GF-D8 (cell line): ENCODE data around the gene LRP4.

Experiments used
- DNase-seq: peaks from one replicate; lab custom pipeline; 2025; lab: John Stamatoyannopoulos, UW

The LRP4 gene

DNA sequence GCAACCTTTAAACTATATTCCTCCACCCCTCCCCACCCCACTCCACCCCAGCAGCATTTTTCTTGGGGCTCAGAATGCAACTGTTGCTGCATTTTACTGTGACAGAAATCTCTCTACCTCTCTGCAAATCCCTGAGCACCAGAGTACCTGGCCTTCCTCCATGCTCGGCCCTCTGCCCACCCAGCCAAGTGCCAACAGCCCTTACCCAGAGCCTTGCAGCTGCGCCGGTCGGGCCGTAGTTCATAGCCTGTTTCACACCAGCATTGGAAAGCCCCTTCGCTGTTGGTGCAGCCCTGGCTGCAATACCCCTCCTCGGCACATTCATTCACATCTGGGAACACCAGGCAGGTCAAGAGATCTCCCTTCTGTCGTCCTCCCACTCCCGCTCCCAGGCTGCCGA lies 23.4 kb downstream of the LRP4 start:
- no peak for DNase-seq

GRCh38 chr11:46894506-46894905 lies 23.8 kb downstream of the LRP4 start:
- DNase-seq, result no peak

DNA sequence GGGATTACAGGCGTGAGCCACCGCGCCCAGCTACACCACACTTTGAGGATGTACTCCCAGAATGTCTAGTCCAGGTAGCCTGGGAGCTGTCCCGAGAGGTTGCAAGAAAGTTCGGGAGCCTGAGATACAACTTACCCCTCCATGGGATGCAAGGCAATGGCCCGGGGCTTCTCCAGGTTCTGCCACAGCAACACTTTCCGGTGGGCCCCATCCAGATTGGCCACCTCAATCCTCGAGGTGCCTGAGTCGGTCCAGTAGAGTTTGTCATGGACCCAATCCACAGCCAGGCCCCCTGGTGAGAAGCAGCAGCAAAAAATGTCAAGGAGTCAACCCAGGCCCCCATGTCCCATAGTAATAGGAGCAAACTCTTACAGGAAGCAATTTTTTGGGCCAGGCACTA lies 25.5 kb downstream of the LRP4 start:
- DNase-seq, result no peak

- no peak for DNase-seq
Measured at GRCh38 chr11:46892109-46892508, 26.2 kb downstream of the LRP4 start.

- DNase-seq, result no peak
Measured at GRCh38 chr11:46890665-46891064, 27.7 kb downstream of the LRP4 start.

DNA sequence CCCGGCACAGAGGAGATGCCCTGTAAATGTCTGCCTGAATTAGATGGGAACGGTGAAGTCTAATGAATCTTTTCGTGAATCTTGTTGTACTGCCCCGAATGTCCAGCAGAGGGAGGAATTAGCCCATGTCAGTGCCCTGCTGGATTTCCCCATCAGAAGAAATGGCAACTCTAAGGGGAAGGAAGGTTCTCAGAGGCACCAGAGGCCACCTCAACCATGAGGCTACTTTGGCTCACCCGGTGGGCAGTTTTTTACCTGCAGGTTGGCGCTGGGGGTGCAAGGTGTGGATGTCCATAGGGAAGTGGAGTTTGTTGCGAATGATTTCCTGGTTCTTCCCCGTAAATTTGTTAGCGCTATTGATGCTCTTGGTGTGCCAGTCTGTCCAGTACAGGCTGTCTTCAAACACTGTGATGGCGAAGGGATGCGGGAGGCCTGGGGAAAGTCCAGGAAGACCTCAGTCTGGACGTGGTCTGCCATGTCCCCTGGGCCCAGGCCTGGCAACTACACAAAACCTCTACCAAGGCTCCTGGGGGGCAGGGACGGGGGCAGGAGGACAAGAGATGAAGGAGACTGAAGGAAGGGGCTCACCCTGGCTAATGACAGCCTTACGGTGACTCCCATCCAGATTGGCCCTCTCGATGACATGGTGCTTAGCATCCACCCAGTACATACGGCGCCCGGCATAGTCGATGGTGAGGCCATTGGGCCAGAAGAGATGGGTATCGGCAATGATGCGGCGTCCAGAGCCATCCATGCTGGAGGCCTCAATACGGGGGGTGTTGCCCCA lies 28.5 kb downstream of the LRP4 start:
- peak; percentile 11 for DNase-seq

GRCh38 chr11:46889251-46889650 lies 29.1 kb downstream of the LRP4 start:
- no peak for DNase-seq

DNA sequence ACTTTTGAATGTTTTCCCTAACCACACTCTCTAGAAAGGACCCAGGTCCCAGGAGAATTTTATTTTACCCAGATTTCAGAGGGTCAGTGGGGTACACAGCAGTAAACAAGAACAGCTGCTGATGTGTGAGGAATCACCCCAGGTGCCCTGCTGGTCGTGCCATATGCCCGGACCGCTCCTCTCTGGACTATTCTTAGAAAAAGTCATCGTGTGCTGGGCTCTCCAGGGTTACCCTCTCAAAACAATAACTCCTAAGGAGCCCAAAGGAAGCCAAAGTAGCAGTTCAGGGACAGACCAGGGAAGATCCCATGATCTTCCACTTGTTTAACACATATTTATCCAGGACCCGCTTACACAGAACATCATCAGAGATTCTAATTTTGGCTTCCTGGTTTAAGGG lies 29.7 kb downstream of the LRP4 start:
- no peak for DNase-seq

GRCh38 chr11:46886211-46886610 lies 32.1 kb downstream of the LRP4 start:
- no peak for DNase-seq

DNA sequence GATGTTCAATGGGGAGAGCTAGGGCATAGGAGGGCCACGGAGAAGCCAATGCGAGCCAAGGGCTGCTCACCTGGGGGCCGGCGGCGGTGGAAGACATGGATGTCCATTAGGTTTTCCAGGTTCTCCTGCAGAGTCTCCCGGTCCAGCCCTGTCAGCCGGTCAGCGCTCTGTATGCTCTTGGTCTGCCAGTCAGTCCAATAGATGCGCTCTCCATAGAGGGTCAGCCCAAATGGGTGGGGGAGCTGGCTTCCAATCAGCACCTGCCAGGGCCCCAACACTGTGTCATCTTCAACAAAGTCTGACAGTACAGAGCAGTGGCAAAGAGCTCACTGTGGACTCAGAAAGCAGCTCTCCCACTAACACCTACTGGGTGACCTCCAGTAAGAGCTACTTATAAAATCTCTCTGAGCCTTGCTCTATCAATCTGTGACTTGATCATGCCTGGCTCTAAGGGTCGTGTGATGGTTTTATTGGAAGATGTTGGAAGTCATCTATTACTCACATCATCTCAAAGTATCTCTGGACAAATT lies 39.2 kb downstream of the LRP4 start:
- no peak for DNase-seq

DNA sequence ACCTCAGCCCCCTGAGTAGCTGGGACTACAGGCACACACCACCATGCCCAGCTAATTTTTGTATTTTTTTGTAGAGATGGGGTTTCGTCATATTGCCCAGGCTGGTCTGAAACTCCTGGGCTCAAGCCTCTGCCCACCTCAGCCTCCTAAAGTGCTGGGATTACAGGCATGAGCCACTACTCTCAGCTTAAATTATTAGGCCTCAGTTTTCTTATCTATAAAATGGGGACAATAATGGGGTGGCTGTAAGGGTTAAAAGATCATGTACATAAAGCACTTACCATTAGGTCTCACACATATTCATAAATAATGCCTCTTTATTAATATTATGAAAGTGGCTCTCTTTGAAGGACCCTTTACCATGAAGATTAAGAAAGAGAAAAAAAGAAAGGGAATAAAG lies 40.8 kb downstream of the LRP4 start:
- no peak for DNase-seq

DNA sequence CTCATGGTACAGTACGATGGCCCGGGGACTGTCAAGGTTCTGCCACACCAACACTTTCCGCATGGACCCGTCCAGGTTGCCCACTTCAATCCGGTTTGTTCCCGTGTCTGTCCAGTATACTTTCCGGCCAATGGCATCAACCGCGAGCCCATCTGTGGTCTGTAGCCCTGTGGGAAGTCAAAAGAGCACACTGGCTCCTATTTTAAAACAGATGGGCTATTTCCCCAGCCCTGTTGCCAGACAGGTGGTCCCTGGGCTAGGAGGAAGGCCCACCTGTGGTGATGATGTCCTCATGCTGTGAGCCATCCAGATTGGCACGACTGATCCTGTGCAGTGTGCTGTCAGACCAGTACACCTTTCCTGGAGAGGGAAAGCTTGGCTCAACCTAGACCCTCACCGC lies 41.9 kb downstream of the LRP4 start:
- no peak for DNase-seq

- DNase-seq, result no peak
Measured at GRCh38 chr11:46874586-46874985, 43.8 kb downstream of the LRP4 start.

DNA sequence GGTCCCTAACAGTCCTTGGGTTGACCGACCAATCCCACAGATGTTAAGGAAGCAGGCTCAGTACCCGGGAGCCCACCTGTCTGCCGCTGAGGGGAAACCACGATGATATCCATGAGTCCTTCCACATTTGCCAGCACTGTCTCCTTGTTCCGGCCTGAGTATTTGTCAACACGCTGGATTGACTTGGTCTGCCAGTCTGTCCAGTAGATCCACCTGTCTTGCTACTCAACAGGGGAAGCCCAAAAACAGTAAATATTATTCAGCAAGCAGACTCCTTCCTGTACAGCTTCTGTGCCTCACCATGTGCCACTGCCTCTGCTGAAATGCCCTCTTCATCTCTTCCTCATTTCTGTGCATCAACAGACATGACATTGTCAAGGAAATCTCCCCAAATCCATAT lies 49.4 kb downstream of the LRP4 start:
- DNase-seq, result no peak

DNA sequence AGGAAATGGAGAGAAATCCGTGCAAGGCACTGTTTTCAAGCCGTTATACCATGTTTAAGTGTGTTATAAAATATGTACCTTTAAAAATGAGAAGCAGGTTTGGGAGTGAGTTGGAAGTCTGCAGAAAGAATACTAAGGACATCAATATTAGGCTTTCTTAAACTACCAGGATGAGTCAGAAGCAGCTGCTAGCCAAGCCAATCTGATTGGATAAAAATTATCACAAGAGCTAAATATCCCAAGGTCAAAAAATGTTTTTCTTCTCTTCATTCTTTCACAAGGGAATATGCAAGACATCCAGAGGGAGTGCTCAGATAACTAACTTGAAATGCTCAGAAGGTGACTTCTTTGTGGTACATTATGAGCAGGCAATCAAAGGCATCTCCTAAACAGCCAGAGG lies 53.0 kb downstream of the LRP4 start:
- no peak for DNase-seq

- DNase-seq, result no peak
Measured at GRCh38 chr11:46860218-46860617, 58.1 kb downstream of the LRP4 start.

DNA sequence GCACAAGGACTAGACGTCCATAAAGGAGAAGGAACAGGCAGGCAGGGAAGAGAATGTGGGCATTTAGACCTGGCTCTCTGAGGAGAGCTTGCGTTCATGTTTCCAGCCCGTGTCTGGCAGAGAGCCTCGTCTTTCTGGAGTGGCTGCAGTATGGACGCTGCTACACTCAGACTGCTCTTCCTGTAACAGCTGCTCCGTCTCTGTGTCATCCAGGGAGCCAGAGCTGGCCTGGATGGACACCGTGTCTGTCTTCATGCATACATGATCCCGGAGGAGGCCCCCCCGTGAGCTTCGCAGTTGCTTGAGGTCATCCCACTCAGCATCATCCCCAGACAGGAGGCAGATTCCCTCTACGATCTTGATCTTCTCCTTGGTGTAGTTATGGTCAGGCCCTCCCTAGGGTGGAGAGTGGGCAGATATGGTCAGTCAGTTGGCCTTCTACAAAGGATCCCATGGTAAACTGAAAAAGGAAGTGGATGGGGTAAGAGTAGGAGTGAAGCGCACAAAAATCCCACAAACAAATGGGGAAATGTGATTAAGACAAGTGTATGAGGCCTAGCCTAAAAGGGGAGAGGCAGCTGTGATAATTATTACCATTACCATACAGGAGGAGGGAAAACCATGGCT lies 59.3 kb downstream of the LRP4 start:
- no peak for DNase-seq

- DNase-seq, result no peak
Measured at GRCh38 chr11:46857666-46858065, 60.7 kb downstream of the LRP4 start.

GRCh38 chr11:46856605-46857343 lies 61.6 kb downstream of the LRP4 start:
- DNase-seq, result no peak

DNA sequence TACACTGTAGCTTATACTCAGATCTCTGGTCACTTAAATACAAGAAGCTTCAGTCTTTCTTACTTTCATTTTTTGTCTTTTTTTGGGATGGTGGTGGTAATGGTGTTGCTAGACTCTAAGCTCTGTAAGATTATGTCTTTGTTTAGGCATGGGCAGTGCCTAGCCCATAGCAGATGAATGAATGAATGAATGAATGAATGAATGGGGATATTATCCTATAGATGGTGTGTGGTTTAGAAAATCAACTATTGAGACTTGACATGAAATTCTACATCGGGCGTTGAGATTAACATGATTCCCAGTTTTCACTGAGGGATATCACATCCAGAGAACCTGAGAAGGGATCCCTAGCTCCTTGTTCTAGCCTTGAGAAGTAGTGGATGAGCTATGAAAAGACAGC lies 62.5 kb downstream of the LRP4 start:
- no peak for DNase-seq

DNA sequence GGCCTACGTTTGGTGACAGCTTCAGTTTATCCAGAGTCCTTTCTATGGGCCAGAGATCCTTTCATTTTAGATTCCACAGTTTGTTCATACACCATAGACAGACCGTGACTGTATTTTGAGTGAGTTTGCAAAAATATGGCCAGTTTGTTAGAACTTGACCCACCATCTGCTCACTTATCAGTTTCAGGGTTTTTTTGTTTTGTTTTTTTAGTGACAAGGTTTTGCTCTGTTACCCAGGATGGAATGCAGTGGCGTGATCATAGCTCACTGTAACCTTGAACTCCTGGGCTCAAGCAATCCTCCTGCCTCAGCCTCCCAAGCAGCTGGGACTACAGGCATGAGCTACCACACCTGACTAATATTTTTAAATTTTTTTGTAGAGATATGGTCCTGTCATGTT lies 63.2 kb downstream of the LRP4 start:
- no peak for DNase-seq

GRCh38 chr11:46850829-46851380 lies 67.4 kb downstream of the LRP4 start:
- DNase-seq, result no peak

- no peak for DNase-seq
Measured at GRCh38 chr11:46849631-46850030, 68.7 kb downstream of the LRP4 start.
